HG02763 (cell line): ENCODE data around the gene RNLS.

Experiments used
- ATAC-seq: cut with Tn5 transposase; IDR thresholded peaks from one replicate; pipeline ENCODE4 v1.9.1; 2021; ENCODE audit warnings: mild to moderate bottlenecking, moderate library complexity; ENCODE audit not compliant: unreplicated experiment

The RNLS gene

GRCh38 chr10:88347597-88348304 lies 235.4 kb downstream of the RNLS start:
- no peak for ATAC-seq

- no peak for ATAC-seq
Observed at GRCh38 chr10:88347022-88347421, 236.1 kb downstream of the RNLS start.

GRCh38 chr10:88346144-88346977 lies 236.8 kb downstream of the RNLS start:
- no peak for ATAC-seq

GRCh38 chr10:88343761-88344484 lies 239.2 kb downstream of the RNLS start:
- no peak for ATAC-seq

- no peak for ATAC-seq
Observed at GRCh38 chr10:88342733-88343310, 240.3 kb downstream of the RNLS start.

GRCh38 chr10:88337134-88337533 lies 246.0 kb downstream of the RNLS start:
- ATAC-seq: no peak

GRCh38 chr10:88336334-88336733 lies 246.8 kb downstream of the RNLS start:
- no peak for ATAC-seq

GRCh38 chr10:88333248-88333630 lies 249.9 kb downstream of the RNLS start:
- no peak for ATAC-seq

- ATAC-seq: no peak
Observed at GRCh38 chr10:88332503-88333247, 250.4 kb downstream of the RNLS start.

GRCh38 chr10:88330174-88330573 lies 252.9 kb downstream of the RNLS start:
- no peak for ATAC-seq

- ATAC-seq: no peak
Observed at GRCh38 chr10:88322324-88323063, 260.6 kb downstream of the RNLS start.

GRCh38 chr10:88319960-88320517 lies 263.1 kb downstream of the RNLS start:
- ATAC-seq: no peak

GRCh38 chr10:88318803-88319202 lies 264.3 kb downstream of the RNLS start:
- no peak for ATAC-seq

- no peak for ATAC-seq
Observed at GRCh38 chr10:88317099-88317498, 266.0 kb downstream of the RNLS start.

- ATAC-seq: no peak
Observed at GRCh38 chr10:88316292-88316861, 266.7 kb downstream of the RNLS start.

- ATAC-seq: no peak
Observed at GRCh38 chr10:88315755-88316154, 267.4 kb downstream of the RNLS start.

GRCh38 chr10:88314362-88314761 lies 268.8 kb downstream of the RNLS start:
- ATAC-seq: no peak

- no peak for ATAC-seq
Observed at GRCh38 chr10:88313878-88314277, 269.2 kb downstream of the RNLS start.

GRCh38 chr10:88312855-88313254 lies 270.3 kb downstream of the RNLS start:
- ATAC-seq: no peak
